Measurements from ENCODE around the gene ADCY6.

Gene ADCY6

DNA sequence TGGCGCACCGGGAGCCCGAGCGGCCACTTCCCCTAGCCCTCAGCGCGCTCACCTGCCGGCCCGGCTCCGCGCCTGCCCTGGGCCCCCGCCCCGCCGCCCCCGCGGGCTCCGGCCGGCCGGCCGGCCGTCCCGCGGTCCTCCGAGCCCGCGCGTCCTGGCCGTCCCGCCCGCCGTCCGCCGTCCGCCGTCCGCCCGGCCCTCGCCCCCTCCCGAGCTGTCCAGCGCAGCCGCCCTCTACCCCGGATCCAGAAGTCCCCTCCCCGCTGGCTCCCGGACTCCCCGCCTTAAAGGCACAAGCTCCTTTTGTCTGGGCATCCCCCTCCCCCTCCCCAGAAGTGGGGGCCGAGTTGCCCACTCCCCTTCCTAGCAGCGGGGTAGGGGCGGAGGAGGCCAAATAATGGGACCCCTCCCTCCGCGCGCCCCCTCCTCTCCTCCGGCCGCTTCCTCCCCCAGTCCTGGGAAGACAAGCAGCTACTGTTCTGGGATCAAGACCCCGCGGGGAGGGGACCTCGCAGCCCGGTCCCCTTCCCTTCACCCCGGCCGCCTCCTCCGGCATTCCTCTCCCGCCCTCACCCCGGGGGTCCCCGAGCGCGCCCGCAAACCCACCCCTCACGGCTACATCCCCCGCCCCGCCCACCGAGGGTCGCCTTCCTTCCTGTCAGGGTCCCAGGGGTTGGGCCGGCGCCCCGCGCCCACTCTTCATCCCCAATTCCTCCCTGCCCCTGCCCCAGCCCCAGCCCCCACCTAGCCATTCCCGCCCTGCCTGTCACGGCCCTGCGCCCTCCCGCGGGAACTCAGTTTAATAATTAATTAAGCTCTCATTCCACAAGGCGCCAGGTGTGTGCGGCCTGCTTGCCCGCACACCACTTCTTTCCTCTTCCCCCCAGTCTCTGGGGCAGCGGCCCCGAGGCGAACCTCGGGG is at the start of gene ADCY6:
Gene ADCY6 (minus strand): TSS at position 236 of the 922 bp plus-strand sequence. CDS start 5,655 bp downstream, outside the sequence.
- peak; percentile 21 for DNase-seq

DNA sequence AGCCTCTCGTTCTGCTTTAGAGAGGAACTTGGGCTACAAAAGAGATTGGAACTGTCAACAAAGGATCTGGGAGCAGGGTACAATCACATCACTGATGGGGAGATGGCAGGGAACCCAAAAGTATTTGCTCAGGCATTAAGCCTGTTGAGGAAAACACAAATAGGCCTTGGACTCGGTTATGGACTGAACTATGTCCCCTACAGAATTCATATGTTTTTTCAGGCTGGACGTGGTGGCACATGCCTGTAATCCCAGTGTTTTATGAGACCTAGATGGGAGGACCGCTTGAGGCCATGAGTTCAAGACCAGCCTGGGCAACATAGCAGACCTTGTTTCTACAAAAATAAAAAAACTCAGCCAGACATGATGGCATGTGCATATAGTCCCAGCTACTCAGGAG is 49.2 kb upstream of the ADCY6 start:
- no peak for DNase-seq

DNA sequence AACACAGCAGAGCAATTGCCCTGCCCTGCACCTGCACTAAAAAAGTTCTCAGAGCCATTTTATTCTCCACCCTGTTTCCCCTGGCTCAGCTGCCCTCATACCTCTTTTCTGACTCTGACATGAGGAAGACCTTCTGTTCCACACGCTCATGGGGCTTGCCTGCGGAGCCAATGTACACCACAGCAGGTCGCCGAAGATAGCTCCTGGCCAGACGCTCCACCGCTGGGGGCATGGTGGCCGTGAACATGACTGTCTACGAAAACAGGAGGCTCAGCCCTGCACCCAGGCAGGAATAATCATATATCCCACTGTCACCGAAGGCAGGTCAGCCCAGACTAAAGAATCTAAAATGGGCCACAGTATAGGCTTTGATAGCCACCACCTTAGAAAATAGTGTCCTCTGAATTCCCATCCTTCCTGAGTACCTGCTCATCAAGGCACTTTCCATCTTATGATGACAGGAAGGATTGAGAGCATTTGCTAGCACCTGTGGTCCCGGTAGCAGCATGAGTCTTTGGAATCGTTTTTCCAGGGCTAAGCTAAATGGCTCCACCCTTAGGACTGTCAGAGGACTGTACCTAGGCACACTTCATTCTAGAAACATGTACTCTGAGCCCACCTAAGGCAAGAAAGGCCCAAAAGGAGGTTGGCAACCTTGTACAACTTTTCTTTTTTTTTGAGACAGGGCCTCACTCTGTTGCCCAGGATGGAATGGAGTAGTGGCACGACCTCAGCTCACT is 43.6 kb upstream of the ADCY6 start:
- no peak for DNase-seq

DNA sequence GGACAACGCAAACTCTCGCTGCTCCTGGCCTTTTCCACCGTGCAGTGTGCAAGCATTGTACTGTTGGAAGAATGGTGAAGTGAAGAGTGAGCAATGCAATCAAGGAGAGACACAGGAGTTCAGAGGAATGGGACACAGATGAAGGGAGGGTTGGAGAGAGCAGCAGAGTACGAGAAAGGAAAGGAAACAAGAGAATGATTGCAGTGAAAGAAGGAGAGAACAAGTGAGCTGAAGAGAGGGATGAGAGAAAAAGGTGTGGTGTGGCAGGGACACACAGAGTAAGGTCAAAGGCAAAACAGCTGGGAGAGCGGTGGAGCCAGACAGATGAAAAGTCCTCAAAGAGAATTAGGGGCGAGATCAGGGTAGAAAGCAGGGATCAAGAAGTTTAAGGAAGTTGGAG is 42.4 kb upstream of the ADCY6 start:
- no peak for DNase-seq

DNA sequence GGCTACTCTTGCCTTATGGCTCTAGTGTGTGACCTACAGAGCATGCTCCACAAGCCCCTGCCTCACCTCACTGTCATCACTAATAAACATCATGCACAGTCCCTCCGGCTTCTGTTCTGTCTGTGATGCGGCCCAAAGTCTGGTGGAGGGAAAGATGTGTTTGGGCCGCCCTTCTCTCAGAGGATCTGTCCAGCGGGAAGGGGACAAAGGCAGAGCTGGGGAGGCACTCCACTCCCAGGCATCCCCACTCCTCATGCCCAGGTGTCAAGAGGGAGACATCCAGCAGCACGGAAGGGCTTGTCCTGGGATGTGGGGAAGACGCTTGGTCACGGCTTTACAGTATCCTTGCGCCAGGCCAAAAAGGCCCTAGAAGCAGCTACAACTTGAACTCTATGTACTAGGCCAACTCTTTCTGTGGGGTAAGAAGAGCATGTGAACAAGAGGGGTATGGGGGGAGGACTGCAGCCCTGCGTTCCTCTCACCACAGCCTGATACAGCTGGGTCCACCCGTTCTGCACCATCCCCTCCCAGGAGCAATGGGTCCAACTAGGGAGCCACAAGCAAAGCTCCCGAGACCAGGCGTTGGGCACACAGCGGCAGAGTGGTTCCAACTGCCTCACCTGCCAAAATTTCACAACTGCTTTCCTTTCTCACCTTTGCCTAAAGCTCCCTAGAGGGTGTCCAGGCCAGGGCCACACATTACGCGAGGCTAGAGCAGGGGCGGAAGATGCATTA is 40.1 kb upstream of the ADCY6 start:
- no peak for DNase-seq

DNA sequence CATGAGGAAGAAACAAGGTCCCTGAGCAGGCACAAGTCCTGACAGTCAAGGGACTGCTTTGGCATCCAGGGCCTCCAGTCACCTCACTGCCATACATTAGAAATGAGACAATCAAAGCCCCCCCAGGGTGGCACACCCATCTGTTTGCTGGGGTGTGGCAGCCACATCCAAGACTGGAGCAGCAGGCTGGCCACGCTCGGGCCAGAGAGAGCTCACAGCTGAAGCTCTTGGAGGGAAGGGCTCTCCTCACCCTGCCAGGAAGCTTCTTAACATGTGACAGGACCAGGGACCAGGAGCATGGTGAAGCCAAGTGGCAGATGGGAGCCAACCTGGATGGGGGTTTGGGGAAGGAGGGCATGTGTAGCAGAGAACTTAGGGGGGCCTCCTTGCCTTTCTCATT is 39.4 kb upstream of the ADCY6 start:
- DNase-seq, result no peak

DNA sequence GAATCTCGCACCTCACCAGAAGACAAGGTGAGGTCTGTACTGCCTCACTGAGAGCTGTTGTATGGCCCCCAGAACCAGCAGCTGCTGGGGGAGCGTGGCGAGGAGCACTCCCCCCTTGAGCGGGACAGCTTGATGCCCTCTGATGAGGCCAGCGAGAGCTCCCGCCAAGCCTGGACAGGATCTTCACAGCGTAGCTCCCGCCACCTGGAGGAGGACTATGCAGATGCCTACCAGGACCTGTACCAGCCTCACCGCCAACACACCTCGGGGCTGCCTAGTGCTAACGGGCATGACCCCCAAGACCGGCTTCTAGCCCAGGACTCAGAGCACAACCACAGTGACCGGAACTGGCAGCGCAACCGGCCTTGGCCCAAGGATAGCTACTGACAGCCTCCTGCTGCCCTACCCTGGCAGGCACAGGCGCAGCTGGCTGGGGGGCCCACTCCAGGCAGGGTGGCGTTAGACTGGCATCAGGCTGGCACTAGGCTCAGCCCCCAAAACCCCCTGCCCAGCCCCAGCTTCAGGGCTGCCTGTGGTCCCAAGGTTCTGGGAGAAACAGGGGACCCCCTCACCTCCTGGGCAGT is 38.7 kb upstream of the ADCY6 start:
- DNase-seq, result no peak

DNA sequence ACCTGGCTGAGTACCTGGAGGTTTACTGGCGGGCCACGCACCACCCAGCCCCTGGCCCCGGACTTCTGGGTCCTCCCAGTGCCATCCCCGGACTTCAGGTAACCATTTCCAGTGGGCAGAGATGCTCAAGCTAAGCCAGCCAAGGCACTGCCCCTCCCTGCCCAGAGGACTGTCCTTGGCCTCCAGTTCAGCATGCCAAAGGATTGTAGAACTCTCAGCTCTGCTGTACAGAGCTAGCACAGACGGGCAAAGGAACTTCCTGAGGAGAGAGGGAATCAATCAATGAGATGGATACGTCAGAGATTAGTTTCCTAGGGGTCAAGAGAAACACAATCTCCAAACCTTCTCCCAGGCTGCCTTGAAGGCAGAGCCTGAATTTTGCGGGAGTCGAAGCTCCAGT is 38.1 kb upstream of the ADCY6 start:
- DNase-seq, result no peak

DNA sequence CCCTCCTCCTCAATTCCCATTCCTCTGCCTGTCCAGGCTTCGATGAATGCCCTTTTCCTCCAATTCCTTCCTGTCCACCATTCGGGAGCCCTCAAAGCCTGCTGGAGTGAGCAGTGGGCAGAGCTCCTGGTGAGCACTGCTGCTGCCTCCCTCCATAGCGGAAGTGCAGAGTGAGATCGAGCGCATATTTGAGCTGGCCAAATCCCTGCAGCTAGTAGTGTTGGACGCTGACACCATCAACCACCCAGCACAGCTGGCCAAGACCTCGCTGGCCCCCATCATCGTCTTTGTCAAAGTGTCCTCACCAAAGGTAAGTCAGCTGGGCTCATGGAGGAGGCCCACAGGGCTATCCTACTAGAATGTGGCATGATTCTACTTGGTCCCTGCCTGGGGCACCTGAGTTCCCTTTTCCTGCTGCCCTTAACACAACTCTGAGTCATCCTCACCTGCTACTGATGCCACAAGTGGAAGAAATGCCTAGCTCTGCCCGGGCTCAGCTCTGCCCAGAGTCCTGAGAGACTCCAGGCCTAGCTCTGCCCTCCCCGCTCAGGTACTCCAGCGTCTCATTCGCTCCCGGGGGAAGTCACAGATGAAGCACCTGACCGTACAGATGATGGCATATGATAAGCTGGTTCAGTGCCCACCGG is 37.4 kb upstream of the ADCY6 start:
- no peak for DNase-seq

DNA sequence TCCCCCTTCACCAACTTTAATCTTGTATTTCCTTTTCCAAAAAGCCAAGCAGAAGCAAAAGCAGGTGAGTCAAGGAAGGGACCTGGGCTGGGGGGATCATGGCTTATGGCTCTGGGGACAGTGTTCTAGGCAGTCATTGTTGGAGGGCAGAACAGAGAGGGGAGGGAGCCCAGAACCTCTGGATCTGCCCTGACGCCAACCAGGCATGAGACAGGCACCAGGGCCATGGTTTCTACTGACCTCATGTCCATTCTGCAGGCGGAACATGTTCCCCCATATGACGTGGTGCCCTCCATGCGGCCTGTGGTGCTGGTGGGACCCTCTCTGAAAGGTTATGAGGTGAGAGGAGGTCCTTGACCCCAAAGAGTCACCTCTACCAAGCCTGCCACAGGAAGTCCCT is 36.0 kb upstream of the ADCY6 start:
- DNase-seq, result no peak

DNA sequence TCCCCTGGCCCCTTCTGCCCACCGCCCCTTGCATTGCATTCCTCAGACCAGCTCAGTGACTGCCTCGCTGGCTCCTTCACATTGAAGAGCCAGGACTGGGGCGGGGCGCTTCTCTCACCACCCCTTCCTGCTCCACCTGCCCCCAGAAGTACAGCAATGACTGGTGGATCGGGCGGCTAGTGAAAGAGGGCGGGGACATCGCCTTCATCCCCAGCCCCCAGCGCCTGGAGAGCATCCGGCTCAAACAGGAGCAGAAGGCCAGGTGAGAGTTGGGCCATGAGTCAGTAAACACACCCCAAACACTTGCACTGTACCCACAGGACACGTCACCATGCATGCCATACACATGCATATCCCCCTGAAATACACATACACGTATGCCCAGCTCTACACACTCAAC is 35.2 kb upstream of the ADCY6 start:
- no peak for DNase-seq

DNA sequence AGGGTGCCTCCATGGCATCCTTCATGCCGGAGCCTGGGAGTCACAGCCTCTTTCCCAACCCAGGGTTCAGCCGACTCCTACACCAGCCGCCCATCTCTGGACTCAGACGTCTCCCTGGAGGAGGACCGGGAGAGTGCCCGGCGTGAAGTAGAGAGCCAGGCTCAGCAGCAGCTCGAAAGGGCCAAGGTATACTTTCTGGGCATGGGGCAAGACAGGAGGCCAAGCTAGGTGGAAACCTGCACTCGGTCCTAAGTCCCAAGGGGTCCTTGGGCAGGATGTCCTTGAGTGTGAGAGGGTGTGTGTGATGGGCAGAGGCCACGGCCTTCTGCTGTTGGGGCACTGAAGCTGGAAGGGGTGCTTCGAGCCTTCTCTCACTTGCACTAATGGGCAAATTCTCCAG is 34.4 kb upstream of the ADCY6 start:
- DNase-seq, result no peak

DNA sequence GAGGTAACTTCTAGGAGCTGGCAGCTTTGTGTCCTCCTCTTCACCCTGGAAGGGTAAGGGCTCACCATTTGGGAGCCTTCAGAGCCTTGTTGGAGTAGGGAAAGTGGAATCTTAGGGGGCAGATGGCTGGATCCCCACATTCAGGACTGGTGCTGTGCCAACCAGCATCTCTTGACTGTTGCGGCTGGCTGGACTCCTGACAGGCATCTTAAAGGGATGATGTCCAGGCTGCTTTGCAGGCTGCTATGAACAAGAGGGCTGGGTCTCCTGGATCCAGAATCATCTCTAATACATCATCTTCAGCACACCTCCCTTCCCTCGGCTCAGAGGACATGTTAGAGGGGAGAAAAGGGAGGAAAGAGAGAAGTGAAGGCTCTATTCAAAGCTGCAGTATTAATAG is 33.8 kb upstream of the ADCY6 start:
- no peak for DNase-seq

DNA sequence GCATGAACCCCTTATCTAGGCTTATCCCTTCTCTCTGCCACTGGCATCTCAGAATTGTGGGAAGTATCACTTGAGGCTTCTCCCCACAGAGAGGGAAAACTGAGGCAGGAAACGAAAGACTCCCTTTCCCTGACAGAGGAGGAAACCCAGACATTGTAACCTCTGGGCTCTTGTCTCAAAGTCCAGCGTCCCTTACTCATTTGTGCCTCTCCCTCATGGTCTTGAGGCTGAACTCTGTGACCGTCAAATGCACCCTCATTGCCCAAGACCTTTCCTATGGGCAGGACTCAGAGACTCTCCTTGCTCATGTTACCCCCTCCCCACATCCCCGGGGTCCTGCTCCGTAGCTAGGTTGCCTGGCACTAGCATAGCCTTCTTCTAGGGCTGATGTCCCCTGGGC is 33.2 kb upstream of the ADCY6 start:
- DNase-seq, result no peak

DNA sequence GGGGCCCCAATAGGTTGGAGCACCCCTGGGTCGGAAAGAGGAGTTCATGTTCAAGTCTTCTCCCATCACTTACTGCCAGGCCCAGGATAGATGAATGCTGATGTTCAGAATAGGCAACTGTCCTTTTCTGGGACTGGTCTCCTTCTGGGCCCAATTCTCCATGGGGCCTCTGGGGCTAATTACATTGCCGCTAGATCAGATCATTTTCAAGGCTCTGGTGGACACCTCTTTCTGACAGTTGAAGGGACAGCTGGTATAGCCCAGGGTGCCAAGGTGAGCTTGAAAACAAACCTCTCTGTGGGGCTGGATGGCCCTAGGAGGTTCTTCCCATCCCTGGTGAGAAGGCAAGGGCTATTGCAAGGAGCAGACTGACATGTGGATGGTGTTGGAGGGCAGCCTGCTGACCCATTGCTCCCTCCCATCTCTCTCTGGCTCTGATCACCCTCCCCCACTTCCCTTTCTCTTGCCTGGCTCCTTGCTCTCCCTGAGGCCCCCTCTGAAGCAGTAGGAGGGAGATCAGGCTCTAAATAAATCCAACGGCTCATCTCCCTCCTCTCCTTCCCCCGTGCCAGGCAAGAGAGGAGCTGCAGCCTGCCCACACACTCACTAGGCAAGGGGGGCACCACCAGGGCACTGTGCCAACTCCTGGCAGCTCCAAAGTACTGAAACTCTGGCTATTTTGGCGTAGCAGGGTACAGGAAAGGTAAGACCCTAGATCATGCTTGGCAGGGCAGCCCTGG is 31.3 kb upstream of the ADCY6 start:
- no peak for DNase-seq

DNA sequence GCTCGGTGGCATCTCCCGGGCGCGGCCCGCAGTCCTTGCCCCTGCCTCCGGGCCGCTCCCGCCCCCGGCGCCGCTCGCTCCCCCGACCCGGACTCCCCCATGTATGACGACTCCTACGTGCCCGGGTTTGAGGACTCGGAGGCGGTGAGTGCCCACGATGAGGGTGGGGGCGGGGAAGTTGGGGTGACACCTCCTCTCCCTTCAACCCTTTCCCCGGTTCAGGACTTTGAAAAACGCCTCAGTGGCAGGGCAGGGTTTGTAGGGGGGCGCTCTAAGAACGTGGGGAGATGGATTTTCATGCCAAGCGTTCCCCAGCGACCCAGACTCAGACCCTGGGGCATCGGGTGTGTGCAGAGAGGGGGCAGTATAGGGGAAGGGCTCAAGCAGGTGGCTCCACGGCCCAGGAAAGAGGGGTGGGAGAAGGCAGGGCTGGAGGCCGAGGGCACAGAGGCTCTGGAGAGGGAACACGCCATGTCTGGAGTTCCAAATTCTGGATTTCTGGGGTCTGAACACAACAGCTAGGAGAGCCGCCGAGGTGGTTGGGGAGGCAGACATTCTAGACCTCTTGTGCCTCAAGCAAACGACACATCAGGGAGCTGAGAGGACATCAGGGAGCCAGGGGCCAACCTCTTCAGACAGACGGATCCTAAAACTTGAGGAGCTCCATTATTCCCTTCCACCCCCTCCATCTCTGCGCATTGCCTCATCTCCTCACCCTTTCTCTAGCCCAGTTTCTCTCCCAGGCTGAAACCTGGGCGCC is 30.1 kb upstream of the ADCY6 start:
- DNase-seq, result no peak

DNA sequence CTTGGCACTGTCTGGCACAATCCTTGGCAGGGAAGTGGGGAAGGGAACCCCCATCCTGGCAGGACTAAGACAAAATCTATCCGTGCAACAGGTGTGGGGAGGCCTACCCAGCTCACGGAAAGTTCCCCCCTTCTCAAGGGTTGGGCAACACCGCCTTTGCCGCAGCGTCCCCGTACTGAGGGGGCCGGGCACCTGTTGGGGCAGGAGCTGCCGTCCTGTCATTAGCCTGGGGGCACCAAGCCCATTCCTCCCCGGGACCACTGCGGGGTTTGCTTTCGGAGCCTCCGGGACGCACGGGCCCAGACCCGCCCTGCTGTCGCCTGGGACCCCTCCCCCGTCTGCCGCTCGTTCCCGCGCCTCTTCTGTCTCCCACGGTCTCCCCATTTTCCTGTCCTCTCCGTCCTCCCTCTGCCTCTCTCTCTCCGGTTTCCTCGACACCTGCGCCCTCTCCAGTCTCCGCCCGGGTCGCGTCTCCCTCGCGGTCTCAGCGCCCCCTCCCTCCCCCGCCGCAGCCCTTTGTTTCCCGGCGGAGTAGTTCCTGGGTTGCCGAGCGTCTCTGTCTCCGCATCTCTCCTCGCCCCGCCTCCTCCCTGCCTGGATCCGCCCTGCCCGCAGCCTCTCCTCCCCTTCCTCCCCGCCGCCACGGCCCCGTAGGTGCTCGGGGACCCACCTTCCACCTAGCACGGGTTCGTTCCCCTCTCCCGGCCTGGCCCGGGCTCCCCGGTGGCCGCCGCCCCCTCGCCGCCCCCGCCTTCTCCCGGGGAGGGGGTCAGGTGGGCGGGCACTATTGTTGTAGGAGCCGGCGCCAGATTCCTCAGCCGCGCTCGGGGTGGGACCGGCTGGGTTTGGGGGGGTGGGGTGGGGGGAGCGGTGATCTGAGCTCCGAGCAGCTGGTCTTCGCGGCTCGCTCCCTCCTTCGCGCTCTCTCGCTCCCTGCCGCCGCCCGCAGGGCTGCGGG is 29.3 kb upstream of the ADCY6 start, which contains the start of gene CACNB3:
Gene CACNB3 (plus strand): TSS at position 624 of the 958 bp plus-strand sequence. CDS start 434 bp downstream, outside the sequence.
- DNase-seq, result peak; percentile 27

DNA sequence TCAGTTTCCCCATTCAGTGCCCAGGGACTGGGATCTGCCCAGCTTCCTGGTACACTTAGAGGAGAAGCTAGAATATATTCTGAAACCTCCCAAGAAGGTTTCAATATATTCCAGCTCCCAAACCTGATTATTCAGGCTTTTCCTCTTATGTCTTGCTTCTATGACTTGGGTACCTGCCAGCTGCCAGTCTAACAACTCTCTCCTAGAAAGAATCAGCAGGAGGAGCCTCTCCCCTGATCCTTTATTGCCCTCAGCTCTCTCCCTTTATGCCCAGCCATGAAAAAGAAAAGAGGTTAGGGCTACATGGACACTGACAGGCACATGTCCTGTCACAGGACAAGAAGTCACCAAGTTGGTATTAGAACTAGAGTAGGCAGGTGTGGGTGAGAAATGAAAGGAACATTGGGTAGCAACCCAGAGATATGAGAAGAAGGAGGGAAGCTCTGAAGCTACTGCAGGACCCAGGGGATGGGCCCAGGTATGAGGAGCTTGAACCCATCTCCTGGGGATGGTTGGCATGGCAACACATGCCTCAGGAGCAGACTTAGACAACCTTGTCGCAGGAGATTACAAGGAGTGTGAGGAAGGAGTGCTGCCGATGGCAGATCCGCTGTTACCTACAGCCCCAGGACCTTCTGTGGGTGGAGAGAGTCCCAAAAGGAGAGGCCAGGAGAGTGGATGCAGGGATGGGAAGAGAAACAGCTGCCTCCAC is 27.4 kb upstream of the ADCY6 start:
- no peak for DNase-seq
